GM19328 (cell line): ENCODE results near the gene IFT22.
"Not testable (repeated sequence)": the region's sequence is repeated elsewhere in the genome, so short reads cannot be mapped to it uniquely, and the experiment has no call there.

Source experiments
- ATAC-seq: cut with Tn5 transposase; IDR thresholded peaks from one replicate; pipeline ENCODE4 v1.9.1; 2021; ENCODE audit warnings: mild to moderate bottlenecking, moderate library complexity; ENCODE audit not compliant: unreplicated experiment

Gene IFT22

GRCh38 chr7:101321491-101322401 lies at the start of gene IFT22:
Gene IFT22 (minus strand): TSS chr7:101321812. CDS start chr7:101321709, 103 bp downstream.
- ATAC-seq, result peak; percentile 93

GRCh38 chr7:101370836-101371235 lies 49.2 kb upstream of the IFT22 start:
- ATAC-seq, result no peak

DNA sequence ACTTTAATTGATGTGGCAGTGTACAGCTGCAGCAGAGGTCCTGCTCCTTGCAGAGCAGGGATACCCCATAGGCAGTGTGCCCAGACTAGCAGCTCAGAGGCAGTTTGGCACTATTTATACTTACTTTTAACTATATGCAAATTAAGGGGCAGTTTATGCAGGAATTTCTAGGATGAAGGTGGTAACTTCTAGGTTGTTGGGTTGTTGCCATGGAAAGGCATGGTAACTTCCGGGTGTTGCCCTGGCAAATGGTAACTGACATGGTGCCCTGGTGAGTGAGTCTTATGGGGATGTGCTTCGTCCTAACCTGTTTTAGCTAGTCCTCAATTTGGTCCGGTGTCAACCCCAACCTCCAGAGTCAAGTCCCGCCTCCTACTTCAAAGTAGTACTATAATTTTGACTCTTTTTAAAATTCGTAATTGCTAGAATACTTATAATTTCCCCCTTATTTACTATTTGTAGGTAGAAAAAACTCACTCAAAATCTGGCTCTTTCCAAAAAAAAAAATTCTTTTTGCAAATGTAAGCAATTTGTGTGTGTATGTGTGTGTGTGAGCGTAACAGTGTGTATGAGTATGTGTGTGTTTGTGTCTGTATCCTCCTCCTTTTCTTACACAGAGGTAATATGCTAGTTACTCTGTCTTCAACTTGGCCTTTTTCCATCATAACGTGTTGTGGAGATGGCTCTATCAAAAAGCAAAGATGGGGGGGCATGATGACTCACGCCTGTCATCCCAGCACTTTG lies 47.0 kb upstream of the IFT22 start:
- ATAC-seq, result no peak

DNA sequence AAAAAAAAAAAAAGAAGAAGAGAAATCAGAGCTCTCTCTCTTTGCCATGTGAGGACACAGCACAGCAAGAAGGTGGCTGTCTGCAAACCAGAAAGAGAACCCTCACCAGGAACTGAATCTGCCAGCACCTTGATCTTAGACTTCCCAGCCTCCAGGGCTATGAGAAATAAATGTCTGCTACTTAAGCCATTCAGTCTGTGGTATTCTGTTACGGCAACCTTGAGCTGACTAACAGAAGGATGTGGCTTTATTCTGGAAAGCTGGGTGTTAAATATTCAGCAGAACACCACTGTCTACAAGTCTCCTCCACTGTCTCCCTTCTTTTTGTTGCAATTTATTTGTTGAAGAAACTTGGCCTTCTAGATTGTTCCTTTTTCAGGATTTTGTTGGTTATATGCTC lies 46.1 kb upstream of the IFT22 start:
- ATAC-seq, result no peak

GRCh38 chr7:101365956-101366355 lies 44.3 kb upstream of the IFT22 start:
- ATAC-seq, result no peak

- ATAC-seq, result no peak
These were observed 42.2 kb upstream of the IFT22 start for GRCh38 chr7:101363734-101364374.

DNA sequence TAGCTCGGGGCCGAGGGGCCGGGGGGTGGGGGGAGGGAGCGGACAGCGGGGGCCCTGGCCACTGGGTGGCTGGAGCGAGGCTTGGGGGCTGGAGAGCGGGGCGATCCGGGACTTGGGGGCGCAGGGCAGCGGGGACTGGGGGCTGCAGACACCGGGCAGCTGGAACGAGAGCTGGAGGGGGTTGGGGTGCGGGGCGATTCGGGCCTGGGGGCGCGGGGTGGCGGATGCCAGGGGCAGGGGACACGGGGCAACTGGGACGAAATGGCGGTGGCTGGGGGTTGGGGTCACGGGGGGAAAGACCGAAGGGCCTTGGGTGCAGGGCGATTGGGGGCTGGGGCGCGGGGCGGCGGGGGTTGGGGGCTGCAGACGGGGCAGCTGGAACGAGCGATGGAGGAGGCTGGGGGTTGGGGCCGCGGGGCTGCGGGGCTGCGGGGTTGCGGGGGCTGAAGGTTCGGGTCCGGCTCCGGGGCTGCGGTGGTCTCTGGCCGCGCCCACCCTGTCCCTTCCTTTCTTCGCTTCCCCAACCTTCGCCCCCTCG lies 41.7 kb upstream of the IFT22 start:
- ATAC-seq, result no peak

DNA sequence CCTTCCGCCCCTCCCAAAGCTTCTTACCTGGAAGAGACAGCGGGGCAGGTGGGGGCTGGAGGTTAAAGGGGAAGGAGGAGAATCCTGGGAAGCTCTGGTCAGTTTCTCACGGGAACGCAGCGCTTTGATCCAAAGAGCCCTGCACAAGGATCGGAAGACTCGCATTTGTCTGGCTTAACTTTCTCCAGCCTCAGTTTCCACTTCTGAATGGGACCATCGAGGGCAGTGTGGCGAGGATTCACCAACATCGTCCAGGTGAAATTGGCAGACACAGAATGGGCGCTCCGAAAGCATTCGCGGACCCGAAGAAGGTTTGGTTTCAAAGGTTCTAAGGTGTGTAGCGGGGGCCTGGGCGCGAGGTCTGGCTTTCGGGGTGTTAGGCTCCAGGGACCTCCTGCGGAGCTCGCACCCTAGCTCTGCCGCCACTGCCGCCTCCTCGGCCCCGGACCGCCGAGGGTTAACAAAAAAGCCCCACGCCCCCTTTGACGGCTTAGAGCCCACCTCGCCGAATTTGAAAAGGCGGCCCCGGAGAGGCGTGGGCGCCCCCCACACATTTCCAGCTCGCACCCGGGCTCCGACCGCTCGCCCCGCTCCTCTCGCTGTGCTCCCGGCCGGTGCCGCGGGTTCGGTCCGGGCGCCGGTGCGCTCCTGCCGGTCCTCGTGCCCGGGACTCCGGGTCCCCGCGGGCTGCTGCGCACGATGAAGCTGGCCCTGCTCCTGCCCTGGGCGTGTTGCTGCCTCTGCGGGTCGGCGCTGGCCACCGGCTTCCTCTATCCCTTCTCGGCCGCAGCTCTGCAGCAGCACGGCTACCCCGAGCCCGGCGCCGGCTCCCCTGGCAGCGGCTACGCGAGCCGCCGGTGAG lies 41.0 kb upstream of the IFT22 start, which contains the start of gene COL26A1:
COL26A1 (plus strand) TSS at position 542 of the 862 bp plus-strand sequence; CDS start at position 700, 158 bp downstream.
- no peak for ATAC-seq

DNA sequence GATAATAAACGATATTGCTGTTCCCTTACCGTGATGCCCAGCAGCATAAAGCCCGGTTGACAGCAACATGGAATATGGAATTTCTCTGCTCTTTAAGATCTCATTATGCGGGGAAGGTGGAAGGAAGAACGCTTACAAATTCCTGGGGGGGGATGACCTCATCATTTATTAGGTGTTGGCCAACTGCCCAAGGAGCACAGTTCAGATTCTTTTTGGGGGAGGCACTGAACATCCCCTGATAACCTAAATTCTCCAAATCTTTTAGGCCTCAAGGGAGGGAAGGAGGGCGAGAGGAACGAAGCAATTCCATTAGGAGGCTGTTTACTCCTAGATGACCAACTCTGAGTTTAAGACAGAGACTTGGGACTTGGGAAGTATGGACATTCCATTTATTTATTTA lies 35.8 kb upstream of the IFT22 start:
- no peak for ATAC-seq

DNA sequence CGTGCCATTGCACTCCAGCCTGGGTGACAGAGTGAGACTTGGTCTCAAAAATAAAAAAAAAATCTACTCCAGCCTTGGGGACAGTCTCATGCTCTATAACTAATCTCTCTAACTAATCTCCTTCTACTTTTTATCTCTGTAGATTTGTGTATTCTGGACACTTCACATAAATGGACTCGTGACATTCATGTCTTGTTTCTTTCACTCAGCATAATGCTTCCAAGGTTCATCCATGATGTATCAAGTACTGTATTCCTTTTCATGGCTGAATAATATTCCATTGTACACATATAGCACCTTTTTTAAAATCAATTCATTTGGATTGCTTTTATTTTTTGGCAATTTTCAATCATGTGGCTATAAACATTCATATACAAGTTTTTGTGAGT lies 31.3 kb upstream of the IFT22 start:
- ATAC-seq, result no peak

DNA sequence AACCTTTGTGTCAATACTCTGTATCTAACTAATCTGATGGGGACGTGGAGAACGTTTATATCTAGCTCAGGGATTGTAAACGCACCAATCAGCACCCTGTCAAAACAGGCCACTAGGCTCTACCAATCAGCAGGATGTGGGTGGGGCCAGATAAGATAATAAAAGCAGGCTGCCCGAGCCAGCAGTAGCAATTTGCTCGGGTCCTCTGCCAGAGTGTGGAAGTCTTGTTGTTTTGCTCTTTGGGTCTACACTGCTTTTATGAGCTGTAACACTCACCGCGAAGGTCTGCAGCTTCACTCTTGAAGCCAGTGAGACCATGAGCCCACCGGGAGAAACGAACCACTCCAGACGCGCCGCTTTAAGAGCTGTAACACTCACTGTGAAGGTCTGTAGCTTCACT lies 27.7 kb upstream of the IFT22 start:
- not testable (repeated sequence) for ATAC-seq

DNA sequence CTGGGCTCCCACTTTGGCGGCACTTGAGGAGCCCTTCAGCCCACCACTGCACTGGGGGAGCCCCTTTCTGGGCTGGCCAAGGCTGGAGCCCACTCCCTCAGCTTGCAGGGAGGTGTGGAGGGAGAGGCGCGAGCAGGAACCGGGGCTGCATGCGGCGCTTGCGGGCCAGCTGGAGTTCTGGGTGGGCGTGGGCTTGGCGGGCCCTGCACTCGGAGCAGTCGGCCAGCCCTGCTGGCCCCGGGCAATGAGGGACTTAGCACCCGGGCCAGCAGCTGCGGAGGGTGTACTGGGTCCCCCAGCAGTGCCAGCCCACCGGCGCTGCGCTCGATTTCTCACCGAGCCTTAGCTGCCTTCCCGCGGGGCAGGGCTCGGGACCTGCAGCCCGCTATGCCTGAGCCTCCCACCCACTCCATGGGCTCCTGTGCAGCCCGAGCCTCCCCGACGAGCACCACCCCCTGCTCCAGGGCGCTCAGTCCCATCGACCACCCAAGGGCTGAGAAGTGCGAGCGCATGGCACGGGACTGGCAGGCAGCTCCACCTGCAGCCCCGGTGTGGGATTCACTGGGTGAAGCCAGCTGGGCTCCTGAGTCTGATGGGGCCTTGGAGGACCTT lies 26.9 kb upstream of the IFT22 start:
- ATAC-seq, result not testable (repeated sequence)

GRCh38 chr7:101347477-101347876 lies 25.9 kb upstream of the IFT22 start:
- no peak for ATAC-seq

DNA sequence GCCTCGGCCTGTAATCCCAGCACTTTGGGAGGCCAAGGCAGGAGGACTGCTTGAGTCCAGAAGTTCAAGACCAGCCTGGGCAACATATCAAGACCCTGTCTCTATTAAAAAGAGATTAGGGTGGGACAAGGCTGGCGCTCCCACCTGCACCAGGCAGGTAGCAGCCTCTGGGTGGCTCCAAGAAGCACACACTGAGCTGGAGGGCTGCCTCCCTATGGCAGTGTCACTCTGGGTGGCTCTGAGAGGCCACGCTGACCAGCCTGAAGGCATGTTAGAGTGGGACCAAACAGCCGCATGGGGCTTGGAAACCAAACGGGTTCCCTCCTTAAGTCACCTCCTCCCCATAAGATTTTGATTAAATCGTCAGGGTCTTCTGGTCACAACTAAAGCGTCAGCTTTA lies 21.3 kb upstream of the IFT22 start:
- no peak for ATAC-seq

- ATAC-seq, result no peak
These were observed 18.8 kb upstream of the IFT22 start for GRCh38 chr7:101340379-101340778.

GRCh38 chr7:101333912-101334311 lies 12.3 kb upstream of the IFT22 start:
- ATAC-seq, result no peak

DNA sequence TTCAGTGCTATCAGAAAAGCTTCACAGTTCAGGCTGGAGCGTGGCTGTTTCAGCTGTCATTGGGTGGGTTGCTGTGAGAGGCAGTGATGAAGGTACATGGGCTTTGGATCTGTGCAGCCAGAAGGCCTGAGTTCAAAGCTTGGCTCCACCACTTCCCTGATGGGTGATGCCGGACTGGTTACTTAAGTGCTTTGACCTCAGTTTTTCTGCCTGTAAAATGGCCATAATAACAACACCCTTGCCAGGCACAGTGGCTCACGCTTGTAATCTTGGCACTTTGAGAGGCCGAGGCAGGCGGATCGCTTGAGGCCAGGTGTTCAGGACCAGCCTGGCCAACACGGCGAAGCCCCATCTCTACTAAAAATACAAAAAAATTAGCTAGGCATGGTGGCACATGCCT lies 10.4 kb upstream of the IFT22 start:
- ATAC-seq, result no peak

- ATAC-seq, result no peak
These were observed 8.4 kb upstream of the IFT22 start for GRCh38 chr7:101330011-101330484.

DNA sequence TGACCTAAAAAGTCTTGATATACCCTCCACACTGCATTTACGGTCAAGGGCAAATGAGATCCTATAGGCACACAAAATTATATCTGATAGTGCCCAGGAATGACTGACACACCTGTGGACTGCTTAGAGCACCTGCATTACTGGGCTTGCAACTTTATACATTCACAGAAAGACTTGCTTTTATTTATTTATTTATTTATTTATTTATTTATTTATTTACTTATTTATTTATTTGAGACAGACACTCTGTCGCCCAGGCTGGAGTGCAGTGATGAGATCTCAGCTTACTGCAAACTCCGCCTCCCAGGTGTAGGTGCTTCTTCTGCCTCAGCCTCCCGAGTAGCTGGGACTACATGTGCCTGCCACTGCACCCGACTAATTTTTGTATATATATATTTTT lies 6.5 kb upstream of the IFT22 start:
- ATAC-seq, result no peak

GRCh38 chr7:101319401-101319800 lies 2.2 kb downstream of the IFT22 start:
- ATAC-seq, result no peak
